Neural cell (in vitro differentiated cells): ENCODE measurements around the gene BLCAP.

Experiments used
- CTCF ChIP-seq: fragments of 450-650 bp; IDR thresholded peaks from 2 replicates; pipeline ENCODE4 v1.5.1; 2014; ENCODE audit warnings: antibody characterized with exemption, mild to moderate bottlenecking, moderate library complexity; ENCODE audit not compliant: poor library complexity, severe bottlenecking
- EZH2 ChIP-seq: fragments of 200-600, 300-800 bp; shearing (Covaris generic), sonication (generic); IDR thresholded peaks from 2 replicates; pipeline ENCODE4 v1.6.1; 2014; ENCODE audit warnings: antibody characterized with exemption, low read length, borderline replicate concordance, mild to moderate bottlenecking; ENCODE audit not compliant: insufficient read depth, poor library complexity, severe bottlenecking
- POLR2AphosphoS5 ChIP-seq: IDR thresholded peaks from 2 replicates; pipeline ENCODE4 v1.6.1; 2012
- REST ChIP-seq: IDR thresholded peaks from 2 replicates; pipeline ENCODE4 v1.6.1; 2012; ENCODE audit warnings: borderline replicate concordance
- TAF1 ChIP-seq: IDR thresholded peaks from 2 replicates; pipeline ENCODE4 v1.6.1; 2012; ENCODE audit warnings: low read depth

- TF ChIP-seq CTCF (no peak), TAF1 (no peak), EZH2 (no peak), POLR2AphosphoS5 (no peak), REST (no peak)
These were observed 39.1 kb upstream of the BLCAP start for GRCh38 chr20:37566590-37567330.
